Suppressor macrophage treated with lipopolysaccharide for 4 hours (primary cell): ENCODE results near the gene KIDINS220.
"Not testable (repeated sequence)": the region's sequence is repeated elsewhere in the genome, so short reads cannot be mapped to it uniquely, and the experiment has no call there.

ENCODE experiments used
- DNase-seq: peaks from one replicate; pipeline ENCODE4 v3.0.0-alpha.2; 2020

KIDINS220 gene

DNA sequence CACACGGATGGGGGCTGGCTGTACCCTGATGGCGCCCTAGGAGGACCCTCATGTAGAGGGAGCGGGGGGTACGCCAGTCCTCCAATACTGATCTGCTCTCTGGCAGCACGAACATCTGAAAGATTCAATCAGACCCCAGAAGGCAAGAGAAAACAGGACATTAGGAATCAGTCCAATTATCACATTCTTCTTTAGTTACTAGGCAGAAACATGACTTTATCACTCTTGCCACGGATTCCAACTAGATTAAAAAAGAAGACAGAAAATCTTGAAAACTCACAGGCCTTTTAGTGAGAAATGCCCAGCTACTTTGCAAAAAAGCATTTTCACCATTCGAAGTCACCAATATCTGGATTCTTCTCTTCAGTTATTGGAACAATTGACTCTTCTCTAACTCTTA, 87.2 kb downstream of the KIDINS220 start:
- DNase-seq = no peak

DNA sequence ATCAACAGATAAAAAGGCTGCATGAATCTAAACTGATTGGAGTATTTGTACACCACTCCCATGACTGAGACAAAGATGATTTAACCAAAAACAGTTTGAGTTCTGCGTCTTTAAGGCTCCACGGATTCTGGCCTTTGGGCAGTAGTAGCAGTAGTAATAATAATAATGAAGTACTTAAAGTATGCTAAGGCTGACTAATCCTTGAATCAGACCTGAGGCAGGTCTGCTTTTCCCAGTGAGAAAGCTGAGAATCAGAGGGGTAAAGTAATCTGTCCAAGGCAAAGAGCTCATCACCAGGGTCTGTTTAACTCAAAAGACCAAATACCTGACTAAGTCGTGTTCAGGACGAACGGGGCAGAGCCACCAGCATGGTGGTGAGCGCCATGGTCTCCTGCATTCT, 94.2 kb downstream of the KIDINS220 start:
- DNase-seq = no peak

DNA sequence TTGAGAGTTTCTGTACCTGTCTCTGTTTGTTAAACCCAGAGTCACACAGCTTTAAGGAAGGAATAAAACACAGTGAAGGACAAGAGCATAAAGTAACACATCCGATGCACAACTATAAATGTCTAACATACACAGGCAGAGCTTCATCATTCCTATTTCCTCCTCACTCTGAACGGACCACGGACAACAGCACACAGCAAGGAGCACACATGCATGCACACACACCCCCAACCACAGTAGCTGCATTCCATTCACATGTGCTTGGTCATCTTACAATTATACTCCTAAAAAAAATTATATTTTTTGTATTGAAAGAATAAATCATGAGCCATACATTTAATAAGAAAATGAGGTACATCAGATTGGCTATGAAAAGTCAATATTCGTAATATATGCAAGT, 97.3 kb downstream of the KIDINS220 start:
- no peak for DNase-seq

DNA sequence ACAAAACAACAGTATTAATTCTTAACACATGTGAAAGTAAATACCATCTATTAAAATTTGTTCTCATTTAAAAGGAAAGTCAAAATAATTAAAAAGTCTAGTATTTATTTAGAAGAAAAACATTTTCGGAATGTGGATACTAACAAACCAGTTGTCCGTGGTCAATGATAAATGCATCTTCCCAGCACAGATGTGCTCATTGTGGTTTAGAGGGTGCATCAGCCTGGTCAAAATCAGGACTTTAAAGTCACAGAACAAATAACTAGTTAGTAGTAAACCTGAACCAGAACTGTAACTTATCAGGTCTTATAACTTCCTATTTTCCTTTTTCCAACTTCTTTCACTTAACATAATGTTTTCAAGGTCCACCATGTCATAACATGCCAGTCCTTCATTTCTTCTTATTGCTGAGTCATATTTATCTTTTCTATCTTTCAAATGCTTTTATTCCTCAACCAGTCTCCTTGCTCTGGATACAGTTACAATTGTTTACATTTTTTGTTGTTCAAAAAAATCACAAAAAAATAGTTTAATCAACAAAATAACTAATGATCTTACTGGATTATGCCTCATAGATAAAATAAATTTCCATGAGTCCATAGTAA, 99.7 kb downstream of the KIDINS220 start:
- DNase-seq = no peak

DNA sequence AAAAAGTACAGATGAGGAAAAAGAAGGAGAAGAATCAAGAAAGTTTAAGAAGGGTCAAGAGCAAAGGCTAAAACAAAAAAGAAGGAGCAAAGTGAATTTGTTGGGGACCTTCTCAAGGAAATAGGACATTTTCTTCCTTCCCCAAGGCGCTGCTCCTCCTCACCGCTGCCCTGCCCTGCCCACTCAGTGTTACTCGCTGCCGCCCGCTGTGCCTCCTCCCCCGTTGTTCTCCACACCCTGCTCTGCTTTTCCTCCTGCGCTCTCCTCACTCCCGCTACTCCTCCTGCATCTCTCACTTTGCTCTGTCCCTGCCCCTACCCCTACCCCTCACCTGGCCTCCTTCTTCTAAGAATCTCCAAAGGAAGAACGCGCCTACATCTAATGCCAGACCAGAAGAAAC, 104.8 kb downstream of the KIDINS220 start:
- no peak for DNase-seq

DNA sequence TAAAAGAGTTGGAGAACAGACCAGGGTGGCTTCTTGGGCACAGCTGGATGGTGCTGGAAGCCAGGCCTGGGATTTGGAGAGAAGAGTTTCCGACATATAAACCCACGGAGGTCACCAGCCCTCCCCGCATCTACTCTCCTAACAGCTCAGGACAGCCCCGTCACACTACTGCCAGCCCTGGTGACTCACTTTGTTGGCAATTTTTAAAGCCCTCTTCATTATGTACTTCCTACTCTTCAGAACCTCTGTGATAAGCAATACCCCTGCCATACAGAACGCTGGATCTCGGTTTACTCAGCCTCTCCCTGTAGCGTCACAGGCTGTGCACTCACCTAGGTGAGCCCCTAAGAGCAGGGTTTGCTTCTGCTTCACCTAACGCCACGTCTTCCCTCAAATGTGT, 107.5 kb downstream of the KIDINS220 start:
- no peak for DNase-seq

DNA sequence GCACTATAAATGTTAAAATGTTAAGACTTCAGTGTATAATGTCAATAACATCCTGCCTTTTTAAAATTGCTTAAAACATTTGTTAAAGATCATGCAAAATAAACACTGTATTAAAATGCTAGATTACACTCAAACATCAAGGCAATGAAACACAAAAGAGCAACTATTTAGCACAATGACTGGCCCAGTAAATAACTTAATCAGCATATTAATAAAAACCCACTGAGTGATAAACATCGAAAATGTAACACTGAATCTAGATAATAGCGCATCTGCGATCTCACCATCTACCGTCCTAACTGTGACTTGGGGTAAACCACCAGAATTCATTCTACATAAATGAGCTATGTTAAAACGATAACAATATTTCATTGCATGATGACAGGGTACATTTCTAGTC, 108.3 kb downstream of the KIDINS220 start:
- DNase-seq = not testable (repeated sequence)

DNA sequence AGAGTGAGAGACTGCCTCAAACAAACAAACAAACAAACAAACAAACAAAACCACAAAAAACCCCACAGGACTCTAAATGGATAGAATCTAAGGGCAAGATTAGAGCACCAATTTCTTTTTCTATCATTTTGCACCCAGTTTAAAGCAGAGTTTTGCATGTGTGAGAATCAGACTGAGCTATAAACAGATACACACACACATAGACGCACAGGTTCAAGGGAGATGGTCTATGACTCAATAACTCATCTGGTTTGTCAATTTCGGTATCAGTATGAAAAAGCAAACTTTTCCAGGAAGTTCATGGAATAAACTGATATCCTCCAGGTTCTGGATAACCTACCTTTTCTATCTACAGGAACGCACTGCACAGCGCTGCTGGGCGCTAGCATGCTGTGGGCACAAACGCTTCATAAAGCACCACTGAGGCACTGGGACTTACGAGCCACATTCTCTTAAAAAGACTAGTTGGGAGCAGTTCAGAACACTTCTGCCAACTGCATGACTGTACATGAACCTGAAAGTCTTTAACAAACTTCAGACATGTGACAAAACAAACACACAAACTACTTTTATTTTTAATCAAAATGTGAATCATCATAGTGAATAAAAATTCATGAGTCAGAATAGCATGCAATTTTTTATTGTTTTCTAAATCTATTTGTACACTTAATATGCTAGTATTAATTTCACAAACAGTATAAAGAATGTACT, 109.0 kb downstream of the KIDINS220 start:
- DNase-seq = no peak

DNA sequence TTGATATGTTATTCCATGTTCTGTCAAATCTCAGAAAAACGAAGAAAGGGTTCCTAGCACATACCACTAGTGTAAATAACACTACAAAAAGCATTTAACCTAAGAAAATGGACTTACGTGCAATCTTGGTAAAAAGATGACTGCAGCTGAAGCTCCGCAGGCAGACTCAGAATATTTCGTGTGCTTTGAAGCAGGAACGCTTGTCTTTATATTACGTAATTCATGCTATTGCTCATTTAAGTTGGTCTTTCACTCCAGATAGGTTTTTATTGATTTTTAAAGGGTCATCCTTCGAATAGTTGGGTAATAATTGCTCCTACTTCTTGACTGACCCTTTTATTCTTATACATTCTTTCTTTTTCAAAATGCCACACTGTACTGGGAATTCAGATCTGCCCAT, 111.6 kb downstream of the KIDINS220 start:
- no peak for DNase-seq

DNA sequence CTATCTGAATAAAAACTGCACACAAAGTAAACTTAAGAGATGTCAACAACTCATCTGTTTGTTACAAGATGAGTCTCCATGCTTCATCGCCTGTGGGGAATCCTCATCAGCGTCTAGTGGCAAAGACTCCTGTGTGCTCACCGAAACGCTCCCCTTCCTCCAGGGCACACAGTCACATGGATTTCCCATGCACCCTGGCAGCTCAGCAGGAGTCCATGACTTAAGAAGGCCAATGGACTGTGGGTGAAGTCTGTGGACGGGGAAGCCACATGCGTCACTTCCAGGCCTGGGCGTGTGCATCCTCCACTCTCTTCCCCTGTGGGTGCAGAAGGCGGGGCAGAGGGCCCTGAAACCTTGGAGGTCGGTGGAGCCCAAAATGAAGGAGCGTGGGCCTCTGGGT, 114.4 kb downstream of the KIDINS220 start:
- no peak for DNase-seq

DNA sequence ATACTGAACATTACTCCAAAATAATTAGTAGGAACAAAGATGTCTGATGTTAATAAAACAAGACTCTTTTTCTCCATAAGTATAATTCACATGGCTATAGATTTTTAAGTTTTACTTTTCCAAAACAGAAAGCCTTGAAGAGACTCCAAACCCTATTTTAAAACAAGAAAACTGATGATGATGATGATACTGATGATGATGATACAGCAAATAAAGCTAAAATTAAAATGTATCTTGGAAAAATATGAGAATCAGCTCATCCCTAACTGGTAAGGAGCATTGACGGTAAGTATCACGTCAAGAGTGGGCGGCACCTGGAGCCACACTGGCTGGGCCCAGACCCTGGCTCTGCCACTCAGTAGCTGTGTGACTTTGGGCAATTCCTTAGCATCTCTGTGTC, 116.0 kb downstream of the KIDINS220 start:
- DNase-seq = no peak

DNA sequence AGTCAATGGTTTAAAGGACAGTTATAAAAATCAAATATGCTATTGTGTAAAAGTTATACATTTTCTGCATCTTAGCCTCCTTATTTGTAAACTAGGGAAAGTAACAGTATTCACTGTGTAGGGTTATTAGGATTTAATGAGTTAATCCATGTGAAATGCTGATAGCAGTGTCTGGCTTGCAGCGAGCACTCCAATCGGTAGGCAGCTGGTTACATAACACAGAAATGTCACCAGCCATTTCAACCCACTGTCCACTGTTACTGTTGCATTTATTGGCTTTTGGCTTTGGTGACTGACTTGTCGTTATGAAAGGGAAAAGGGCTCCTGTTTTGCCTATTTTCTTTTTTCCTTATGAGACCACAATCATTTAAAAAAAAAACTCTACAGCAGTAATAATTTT, 116.7 kb downstream of the KIDINS220 start:
- no peak for DNase-seq

DNA sequence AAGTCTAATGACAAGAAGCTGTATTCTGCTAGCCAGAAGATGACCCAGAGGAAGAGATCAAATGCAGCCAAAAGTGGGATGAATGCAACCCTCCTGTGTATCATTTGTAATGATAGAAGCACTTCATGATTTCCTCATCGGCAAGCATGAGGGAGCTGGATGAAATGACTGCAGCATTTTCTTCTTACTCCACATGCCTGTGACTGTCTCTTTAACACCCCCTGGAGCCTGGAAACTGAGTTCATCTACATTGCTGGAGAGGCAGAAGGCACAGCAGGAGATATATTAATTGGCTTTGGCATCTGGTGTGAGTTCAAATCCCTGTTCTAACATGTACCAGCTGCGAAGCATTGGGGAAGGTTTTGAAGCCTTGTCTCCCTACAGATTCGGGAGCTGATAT, 117.9 kb downstream of the KIDINS220 start:
- DNase-seq = no peak

DNA sequence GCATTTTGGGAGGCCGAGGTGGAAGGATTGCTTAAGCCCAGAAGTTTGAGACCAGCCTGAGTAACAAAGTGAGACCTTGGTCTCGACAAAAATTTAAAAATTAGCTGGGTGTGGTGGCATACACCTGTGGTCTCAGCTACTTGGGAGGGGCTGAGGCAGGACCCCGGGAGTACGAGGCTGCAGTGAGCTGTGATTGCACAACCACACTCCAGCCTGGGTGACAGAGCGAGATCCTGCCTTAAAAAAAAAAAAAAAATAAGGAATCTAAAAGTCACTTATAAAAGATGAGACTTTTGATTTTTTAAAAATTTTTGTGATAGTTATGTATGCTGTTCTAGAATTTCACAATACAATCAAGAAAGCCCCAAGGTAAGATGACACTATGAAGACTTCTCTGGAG, 122.4 kb downstream of the KIDINS220 start:
- DNase-seq = no peak

DNA sequence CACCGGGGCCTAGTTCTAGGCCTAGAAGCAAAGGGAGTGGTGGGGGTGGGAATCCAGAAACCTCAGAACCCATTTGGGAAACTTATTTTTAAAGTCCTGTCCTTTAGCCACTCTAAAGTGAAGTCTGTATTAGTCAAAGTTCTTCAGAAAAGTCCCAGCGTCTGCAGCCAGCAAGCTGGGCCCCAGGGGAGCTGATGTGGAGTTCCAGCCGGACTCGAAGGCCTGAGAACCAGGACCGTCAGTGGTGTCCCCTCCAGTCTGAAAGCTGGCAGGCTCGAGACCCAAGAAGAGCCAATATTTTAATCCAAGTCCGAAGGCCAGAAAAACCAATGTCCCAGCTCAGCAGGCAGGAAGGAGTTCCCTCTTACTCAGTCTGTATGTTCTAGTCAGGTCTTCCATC, 123.1 kb downstream of the KIDINS220 start:
- no peak for DNase-seq

DNA sequence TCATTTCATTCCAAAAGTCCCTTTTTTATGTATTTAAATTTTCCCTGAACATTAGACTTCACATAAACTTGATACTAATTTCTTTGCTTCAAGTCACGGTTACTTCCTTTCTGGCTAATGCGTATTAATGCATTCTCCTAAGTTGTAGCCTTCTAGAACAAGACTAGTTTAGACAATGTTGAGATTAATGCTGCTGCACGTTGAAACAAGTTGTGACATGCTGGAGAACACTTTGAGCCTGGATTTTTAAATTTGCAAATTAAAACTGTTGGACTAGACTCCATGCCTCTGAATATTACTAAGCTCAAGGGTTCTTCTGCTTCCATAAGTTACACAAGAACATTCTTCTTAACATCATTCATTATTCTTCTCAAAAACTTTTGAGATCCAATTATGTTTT, 126.5 kb downstream of the KIDINS220 start:
- no peak for DNase-seq

DNA sequence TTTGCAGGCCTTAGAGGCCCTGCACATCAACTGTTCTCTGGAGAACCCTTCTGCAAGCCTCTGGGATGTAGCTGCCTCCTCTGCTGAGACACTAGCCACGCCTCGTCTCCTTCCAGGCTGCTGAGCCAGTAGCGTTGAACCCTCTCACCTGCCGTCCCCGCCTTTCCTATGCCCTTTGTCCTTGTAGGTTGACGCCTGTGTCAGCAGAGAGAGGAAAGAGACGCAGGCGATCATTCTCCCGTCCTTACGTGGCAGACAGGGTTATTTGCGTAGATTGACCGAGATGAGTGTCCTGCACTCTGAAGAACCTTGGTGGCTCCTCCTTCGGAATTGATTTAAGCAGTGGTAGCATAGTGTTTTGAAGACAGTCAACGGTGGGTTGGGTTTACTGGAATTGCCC, 127.8 kb downstream of the KIDINS220 start:
- no peak for DNase-seq

DNA sequence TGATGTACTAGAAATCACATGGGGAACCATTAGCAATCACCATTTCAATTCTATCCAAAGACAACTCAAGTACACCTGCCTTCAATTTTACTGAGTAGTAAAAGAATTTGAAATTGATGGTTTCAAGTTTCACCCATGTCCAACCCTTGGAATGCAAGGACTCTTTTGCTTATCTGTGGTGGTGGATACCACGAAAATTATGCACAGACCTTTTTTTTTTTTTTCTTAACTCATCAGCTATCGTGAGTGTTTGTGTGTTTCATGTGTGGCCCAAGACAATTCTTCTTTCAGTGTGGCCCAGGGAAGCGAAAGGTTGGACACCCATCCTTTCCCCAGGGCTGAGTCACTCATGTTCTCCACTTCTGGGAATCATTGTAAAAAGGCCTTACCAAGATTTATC, 132.5 kb downstream of the KIDINS220 start:
- DNase-seq = no peak

DNA sequence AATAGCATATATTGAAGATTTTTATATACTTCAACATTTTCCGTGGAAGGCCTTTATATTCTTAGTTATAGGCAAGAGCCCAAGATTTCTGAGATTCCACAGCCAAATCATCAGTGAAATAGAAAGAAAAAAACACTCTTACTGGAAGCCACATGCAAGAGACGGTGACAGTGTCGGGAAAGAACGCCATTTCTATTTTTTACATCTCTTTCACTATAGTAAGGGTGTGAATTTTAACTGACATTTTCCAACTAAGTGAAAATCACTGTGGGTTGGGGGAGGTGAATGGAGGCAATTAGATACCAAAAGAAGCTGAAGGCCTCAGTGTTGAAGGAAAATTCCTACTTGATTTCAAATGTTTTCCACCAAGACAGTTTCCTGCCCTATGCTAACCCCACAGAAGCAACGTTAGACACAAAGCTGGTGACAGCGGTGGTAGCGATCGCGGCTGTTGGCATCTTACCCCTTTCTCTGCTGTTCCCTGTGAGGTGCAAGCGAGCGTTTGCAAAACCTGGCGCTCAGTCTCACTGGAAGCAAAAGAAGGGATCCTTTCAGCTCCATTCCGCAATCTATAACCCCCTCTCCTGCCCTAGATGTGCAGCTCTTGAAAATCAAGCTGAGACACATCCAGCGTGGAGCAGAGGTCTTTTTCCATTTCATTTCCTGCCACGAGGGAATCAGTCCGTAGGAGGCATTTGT, 135.6 kb downstream of the KIDINS220 start:
- DNase-seq = no peak

DNA sequence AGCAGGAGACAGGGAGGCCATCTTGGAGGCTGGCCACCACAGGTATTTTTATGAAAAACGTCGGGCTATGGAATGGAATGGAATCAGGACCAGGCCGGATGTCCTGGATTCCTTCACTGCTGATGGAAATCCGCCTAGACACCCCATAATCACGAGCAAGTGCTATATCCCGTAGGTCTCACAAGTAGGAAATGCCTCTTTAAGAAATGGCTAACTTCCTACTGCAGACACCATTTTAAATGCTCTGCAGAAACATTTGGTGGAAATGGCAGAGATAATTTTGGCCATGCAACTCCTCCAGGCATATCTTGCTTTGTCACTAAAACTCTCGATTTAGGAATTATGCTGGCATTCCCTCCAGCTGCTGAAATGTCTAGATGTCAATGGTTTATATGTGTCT, 137.6 kb downstream of the KIDINS220 start:
- no peak for DNase-seq

DNA sequence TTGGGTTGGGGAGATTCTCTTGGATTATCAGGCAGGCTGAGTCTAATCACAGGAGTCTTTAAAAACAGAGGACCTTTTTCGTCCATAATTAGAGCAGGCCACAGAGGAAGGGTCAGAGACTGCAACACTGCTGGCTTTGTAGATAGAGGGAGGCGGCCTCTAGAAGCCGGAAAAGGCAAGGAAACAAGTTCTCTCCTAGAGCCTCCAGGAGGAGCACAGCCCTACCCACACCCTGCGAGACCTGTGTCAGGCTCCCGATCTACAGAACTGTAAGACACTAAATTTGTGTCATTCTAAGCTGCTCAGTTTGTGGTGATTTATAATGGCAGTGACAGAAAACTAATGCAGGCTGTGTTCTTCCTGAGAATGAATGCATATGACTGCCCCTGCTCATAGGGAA, 140.2 kb downstream of the KIDINS220 start:
- no peak for DNase-seq

DNA sequence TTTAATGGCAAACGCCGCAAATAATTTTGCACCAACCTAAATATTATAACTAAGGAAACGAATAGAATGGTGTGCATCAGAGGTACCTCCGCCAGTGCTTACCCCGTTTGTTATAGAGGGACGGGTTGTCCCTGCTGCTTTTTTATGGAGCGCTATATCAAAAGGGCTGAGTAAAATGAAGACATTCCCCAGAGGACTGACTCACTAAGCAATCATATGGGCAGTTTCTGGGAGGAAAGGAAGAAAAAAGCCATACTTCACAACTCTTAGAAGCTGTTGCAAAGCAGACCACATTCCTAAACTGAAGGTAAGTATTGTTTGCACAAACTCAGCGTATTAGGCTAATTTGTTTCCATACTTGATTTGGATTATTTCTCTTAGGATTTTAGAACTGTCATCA, 142.7 kb downstream of the KIDINS220 start:
- no peak for DNase-seq

DNA sequence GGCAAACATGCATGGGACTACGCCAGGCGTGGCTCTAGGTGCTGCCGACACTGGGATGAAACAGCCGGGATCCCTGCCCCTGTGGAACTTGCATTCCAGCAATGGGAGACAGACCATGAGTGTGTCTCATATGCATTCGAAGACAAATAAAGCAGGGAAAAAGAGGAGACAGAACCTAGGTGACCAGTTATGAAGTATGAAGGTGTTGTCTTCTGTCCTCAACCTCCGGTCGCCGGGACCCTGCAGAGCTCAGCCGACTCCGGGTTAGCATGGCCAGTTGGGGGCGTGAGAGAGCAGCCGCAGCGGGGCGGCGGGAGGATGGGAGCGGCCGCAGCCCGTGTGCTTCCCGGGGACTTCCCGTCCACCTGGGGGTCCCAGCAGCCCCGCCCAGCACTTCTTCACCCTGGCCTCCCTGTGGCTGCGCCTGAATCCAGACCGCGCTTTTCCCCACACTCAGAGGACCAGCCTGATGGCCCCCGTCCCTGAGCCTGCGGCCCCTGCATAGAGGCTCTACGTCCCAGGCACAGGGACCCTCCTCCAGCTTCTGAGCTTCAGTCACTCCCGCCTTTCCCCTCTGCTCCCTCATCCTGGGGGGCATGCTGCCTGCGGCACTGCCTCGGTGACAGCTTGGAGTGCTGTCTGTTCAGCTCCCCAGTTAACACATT, 144.1 kb downstream of the KIDINS220 start:
- DNase-seq = peak; percentile 35

DNA sequence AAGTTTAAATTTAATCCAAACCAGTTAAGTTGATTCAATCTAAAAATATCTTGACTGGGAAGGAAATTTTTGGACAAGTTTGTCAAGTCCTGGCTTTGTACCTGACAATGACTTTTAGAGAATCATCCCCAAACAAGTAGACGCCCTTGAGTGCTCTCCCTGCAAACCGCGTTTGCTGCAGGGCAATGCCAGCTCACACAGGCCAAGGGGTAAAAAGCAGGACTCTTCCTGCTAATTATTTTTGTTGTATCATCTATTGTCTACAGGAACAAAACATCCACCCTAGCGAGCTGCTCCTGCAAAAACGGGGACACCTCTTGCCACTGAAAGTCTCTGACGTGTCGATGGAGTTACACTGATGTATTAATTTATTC, 144.6 kb downstream of the KIDINS220 start:
- no peak for DNase-seq
